Nephron progenitor cell (in vitro differentiated cells): ENCODE data around the gene CCDC141.
"Not testable (repeated sequence)": the region's sequence is repeated elsewhere in the genome, so short reads cannot be mapped to it uniquely, and the experiment has no call there.

ENCODE experiments used
- DNase-seq: peaks from one replicate; pipeline ENCODE4 v3.0.0; 2021
- H3K27ac Mint-ChIP-seq: 2 replicates; pipeline ENCODE4 v1.8.0; 2021; ENCODE audit warnings: mild to moderate bottlenecking, moderate library complexity, mixed read lengths
- H3K27me3 Mint-ChIP-seq: 2 replicates; pipeline ENCODE4 v1.8.0; 2021; ENCODE audit warnings: mild to moderate bottlenecking, low read depth, mixed read lengths; ENCODE audit not compliant: poor library complexity
- H3K36me3 Mint-ChIP-seq: 2 replicates; pipeline ENCODE4 v1.8.0; 2021; ENCODE audit warnings: low read depth, mixed read lengths
- H3K4me1 Mint-ChIP-seq: 2 replicates; pipeline ENCODE4 v1.8.0; 2021; ENCODE audit warnings: mixed read lengths
- H3K4me3 Mint-ChIP-seq: 2 replicates; pipeline ENCODE4 v1.8.0; 2021; ENCODE audit warnings: mild to moderate bottlenecking, moderate library complexity, mixed read lengths
- H3K9me3 Mint-ChIP-seq: 2 replicates; pipeline ENCODE4 v1.8.0; 2021; ENCODE audit warnings: mild to moderate bottlenecking, moderate library complexity, mixed read lengths
- TF ChIP-seq, protein P1 (sequence below): fragments of 200-600 bp; sonication (generic); IDR thresholded peaks from 2 replicates; pipeline ENCODE4 v1.5.0; 2021; ENCODE audit warnings: antibody characterized with exemption

The CCDC141 gene

GRCh38 chr2:178997067-178997466 lies 52.9 kb downstream of the CCDC141 start:
- Mint-ChIP-seq H3K9me3 (peaks cover 24% of the 10 kb centered on the region), H3K36me3 (peaks cover 14% of the 10 kb centered on the region), H3K4me3 (no peak overlapping the region), H3K4me1 (no peaks in the 10 kb centered on the region), H3K27me3 (no peaks in the 10 kb centered on the region), H3K27ac (no peak overlapping the region)
- no peak for DNase-seq
- TF ChIP-seq, protein P1, sequence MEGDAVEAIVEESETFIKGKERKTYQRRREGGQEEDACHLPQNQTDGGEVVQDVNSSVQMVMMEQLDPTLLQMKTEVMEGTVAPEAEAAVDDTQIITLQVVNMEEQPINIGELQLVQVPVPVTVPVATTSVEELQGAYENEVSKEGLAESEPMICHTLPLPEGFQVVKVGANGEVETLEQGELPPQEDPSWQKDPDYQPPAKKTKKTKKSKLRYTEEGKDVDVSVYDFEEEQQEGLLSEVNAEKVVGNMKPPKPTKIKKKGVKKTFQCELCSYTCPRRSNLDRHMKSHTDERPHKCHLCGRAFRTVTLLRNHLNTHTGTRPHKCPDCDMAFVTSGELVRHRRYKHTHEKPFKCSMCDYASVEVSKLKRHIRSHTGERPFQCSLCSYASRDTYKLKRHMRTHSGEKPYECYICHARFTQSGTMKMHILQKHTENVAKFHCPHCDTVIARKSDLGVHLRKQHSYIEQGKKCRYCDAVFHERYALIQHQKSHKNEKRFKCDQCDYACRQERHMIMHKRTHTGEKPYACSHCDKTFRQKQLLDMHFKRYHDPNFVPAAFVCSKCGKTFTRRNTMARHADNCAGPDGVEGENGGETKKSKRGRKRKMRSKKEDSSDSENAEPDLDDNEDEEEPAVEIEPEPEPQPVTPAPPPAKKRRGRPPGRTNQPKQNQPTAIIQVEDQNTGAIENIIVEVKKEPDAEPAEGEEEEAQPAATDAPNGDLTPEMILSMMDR, result no peak

DNA sequence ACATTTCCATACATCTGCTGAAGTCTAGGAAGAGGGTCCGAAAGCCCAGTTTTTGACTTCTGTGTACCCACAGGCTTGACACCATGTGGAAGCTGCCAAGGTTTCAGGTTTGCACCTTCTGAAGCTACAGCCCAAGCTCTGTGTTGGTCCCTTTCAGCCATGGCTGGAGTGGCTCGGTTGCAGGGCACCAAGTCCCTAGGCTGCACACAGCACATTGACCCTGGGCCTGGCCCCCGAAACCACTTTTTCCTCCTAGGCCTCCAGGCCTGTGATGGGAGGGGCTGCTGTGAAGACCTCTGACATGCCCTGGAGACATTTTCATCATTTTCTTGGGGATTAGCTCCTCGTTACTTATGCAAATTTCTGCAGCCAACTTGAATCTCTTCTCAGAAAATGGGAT lies 55.7 kb downstream of the CCDC141 start:
- Mint-ChIP-seq H3K27ac (no peak overlapping the region), H3K9me3 (peaks cover 24% of the 10 kb centered on the region), H3K27me3 (no peaks in the 10 kb centered on the region), H3K4me1 (no peaks in the 10 kb centered on the region), H3K4me3 (no peak overlapping the region), H3K36me3 (peaks cover 14% of the 10 kb centered on the region)
- TF ChIP-seq, protein P1, result no peak
- no peak for DNase-seq

DNA sequence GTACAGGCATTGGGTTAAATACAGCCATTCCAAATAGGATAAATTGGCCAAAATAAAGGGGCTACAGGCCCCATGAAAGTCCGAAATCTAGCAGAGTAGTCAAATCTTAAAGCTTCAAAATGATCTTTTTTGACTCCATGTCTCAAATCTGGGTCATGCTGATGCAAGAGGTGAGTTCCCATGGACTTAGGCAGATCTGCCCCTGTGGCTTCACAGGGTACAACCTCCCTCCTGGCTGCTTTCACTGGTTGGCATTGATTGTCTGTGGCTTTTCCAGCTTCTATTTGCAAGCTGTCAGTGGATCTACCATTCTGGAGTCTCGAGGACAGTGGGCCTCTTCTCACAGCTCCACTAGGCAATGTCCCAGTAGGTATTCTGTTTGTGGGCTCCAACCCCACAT lies 56.1 kb downstream of the CCDC141 start:
- TF ChIP-seq, protein P1, result no peak
- peaks cover 24% of the 10 kb centered on the region for H3K9me3 Mint-ChIP-seq
- DNase-seq, result no peak
- peaks cover 14% of the 10 kb centered on the region for H3K36me3 Mint-ChIP-seq
- no peak overlapping the region for H3K27ac Mint-ChIP-seq
- no peaks in the 10 kb centered on the region for H3K27me3 Mint-ChIP-seq
- no peak overlapping the region for H3K4me3 Mint-ChIP-seq
- no peaks in the 10 kb centered on the region for H3K4me1 Mint-ChIP-seq

- DNase-seq, H3K27ac Mint-ChIP-seq, H3K4me3 Mint-ChIP-seq, H3K27me3 Mint-ChIP-seq, H3K4me1 Mint-ChIP-seq: not testable (repeated sequence)
- Mint-ChIP-seq H3K36me3 (peaks cover 14% of the 10 kb centered on the region), H3K9me3 (peaks cover 24% of the 10 kb centered on the region)
These were observed 57.2 kb downstream of the CCDC141 start for GRCh38 chr2:178992719-178993118.

GRCh38 chr2:178990533-178991241 lies 59.2 kb downstream of the CCDC141 start:
- H3K36me3 Mint-ChIP-seq, result peaks cover 14% of the 10 kb centered on the region
- no peak for DNase-seq
- H3K27ac Mint-ChIP-seq, result no peak overlapping the region
- H3K27me3 Mint-ChIP-seq, result no peaks in the 10 kb centered on the region
- TF ChIP-seq, protein P1, result no peak
- peaks cover 24% of the 10 kb centered on the region for H3K9me3 Mint-ChIP-seq
- H3K4me3 Mint-ChIP-seq, result no peak overlapping the region
- H3K4me1 Mint-ChIP-seq, result no peaks in the 10 kb centered on the region

GRCh38 chr2:178989424-178989823 lies 60.5 kb downstream of the CCDC141 start:
- peaks cover 14% of the 10 kb centered on the region for H3K9me3 Mint-ChIP-seq
- not testable (repeated sequence) for H3K36me3 Mint-ChIP-seq, H3K4me3 Mint-ChIP-seq, H3K4me1 Mint-ChIP-seq, H3K27me3 Mint-ChIP-seq, H3K27ac Mint-ChIP-seq, DNase-seq

GRCh38 chr2:178982652-178983051 lies 67.3 kb downstream of the CCDC141 start:
- not testable (repeated sequence) for H3K4me1 Mint-ChIP-seq, H3K36me3 Mint-ChIP-seq, DNase-seq, H3K9me3 Mint-ChIP-seq, H3K27ac Mint-ChIP-seq, H3K4me3 Mint-ChIP-seq, H3K27me3 Mint-ChIP-seq
